Measurements from ENCODE around the gene OR7A5. TPM values are rescaled to one million over a fixed set of nuclear protein-coding genes. Genes with fewer than 3 reads are reported as not detected.

Gene OR7A5
- total RNA-seq, 1 donor from 2014 or later, result not detected

DNA sequence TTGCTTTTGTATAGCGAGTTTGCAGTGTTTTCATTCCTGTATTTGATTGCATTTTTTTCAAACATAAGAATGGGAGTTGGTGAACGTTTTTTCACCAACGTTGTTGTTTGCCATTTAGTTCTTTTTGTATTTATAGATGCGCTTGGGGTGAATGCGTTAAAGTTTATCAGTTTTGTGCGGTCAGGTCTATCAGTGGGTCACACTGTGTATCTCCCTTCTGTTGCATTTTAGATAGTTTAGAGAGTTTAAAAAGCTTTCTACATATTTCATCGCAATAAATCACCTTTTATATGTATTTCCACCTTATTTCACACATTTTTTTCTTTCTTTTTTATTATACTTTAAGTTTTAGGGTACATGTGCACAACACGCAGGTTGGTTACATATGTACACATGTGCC, 16.4 kb downstream of the OR7A5 start:
- TF ChIP-seq, protein P1, sequence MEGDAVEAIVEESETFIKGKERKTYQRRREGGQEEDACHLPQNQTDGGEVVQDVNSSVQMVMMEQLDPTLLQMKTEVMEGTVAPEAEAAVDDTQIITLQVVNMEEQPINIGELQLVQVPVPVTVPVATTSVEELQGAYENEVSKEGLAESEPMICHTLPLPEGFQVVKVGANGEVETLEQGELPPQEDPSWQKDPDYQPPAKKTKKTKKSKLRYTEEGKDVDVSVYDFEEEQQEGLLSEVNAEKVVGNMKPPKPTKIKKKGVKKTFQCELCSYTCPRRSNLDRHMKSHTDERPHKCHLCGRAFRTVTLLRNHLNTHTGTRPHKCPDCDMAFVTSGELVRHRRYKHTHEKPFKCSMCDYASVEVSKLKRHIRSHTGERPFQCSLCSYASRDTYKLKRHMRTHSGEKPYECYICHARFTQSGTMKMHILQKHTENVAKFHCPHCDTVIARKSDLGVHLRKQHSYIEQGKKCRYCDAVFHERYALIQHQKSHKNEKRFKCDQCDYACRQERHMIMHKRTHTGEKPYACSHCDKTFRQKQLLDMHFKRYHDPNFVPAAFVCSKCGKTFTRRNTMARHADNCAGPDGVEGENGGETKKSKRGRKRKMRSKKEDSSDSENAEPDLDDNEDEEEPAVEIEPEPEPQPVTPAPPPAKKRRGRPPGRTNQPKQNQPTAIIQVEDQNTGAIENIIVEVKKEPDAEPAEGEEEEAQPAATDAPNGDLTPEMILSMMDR (conservative IDR thresholded peaks at IDR 0.05), result no peak
- peaks cover 50% of the 10 kb centered on the region for H3K27me3 Mint-ChIP-seq (ENCODE audit: low read depth)
- H3K27ac Mint-ChIP-seq (ENCODE audit: unreplicated experiment), result no peak overlapping the region
- DNase-seq (ENCODE audit: low read depth, low spot score), result no peak
- H3K36me3 Mint-ChIP-seq (ENCODE audit: low read depth), result no peaks in the 10 kb centered on the region
- H3K4me3 Mint-ChIP-seq, result no peak overlapping the region
- no peaks in the 10 kb centered on the region for H3K9me3 Mint-ChIP-seq
- no peaks in the 10 kb centered on the region for H3K4me1 Mint-ChIP-seq

- Mint-ChIP-seq H3K27ac (ENCODE audit: unreplicated experiment) (no peak overlapping the region), H3K4me3 (no peak overlapping the region), H3K4me1 (no peaks in the 10 kb centered on the region), H3K36me3 (ENCODE audit: low read depth) (no peaks in the 10 kb centered on the region), H3K9me3 (no peaks in the 10 kb centered on the region), H3K27me3 (ENCODE audit: low read depth) (peaks cover 44% of the 10 kb centered on the region)
- no peak for DNase-seq (ENCODE audit: low read depth, low spot score)
- TF ChIP-seq, protein P1 (conservative IDR thresholded peaks at IDR 0.05), result no peak
Observed at GRCh38 chr19:14817052-14817451, 17.9 kb downstream of the OR7A5 start.

- Mint-ChIP-seq H3K4me1 (no peaks in the 10 kb centered on the region), H3K27ac (ENCODE audit: unreplicated experiment) (no peak overlapping the region), H3K36me3 (ENCODE audit: low read depth) (no peaks in the 10 kb centered on the region), H3K27me3 (ENCODE audit: low read depth) (peaks cover 36% of the 10 kb centered on the region), H3K4me3 (no peak overlapping the region), H3K9me3 (no peaks in the 10 kb centered on the region)
- TF ChIP-seq, protein P1 (conservative IDR thresholded peaks at IDR 0.05), result no peak
- no peak for DNase-seq (ENCODE audit: low read depth, low spot score)
Observed at GRCh38 chr19:14814982-14815652, 19.9 kb downstream of the OR7A5 start.

DNA sequence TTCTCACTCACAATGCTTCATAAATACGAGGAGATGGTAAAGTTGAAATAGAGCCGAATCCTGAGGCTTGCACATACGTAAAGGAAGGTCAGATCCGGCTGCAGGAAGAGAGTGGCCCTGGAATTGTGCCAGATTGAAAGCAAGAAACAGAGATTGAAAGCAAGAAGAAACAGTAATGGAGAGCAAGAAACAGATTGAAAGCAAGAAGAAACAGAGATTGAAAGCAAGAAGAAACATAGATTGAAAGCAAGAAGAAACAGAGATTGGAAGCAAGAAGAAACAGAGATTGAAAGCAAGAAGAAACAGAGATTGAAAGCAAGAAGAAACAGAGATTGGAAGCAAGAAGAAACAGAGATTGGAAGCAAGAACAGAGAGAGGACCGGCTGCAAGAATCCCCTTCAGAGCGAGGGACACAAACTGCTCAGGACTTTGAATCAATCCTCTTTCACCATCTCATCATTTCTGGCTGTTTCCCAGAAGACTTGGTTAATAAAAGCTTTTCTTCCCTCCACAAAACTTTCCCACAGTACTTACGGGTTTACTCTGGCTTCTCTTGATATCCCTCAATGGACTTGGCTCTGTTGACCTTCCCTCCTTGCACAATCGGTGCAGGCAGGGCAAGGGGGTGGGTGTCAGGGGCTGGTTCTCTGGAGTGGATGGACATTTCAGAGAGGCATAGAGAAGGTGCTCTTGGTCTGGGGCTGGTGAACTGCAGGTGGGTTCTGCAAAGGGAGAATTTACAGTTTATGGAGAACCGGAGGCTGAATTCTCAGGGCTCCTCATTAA, 25.5 kb downstream of the OR7A5 start:
- Mint-ChIP-seq H3K4me1 (no peaks in the 10 kb centered on the region), H3K36me3 (ENCODE audit: low read depth) (no peaks in the 10 kb centered on the region), H3K27me3 (ENCODE audit: low read depth) (peaks cover 50% of the 10 kb centered on the region), H3K4me3 (no peak overlapping the region), H3K27ac (ENCODE audit: unreplicated experiment) (no peak overlapping the region), H3K9me3 (no peaks in the 10 kb centered on the region)
- TF ChIP-seq, protein P1 (conservative IDR thresholded peaks at IDR 0.05), result no peak
- DNase-seq (ENCODE audit: low read depth, low spot score), result no peak

DNA sequence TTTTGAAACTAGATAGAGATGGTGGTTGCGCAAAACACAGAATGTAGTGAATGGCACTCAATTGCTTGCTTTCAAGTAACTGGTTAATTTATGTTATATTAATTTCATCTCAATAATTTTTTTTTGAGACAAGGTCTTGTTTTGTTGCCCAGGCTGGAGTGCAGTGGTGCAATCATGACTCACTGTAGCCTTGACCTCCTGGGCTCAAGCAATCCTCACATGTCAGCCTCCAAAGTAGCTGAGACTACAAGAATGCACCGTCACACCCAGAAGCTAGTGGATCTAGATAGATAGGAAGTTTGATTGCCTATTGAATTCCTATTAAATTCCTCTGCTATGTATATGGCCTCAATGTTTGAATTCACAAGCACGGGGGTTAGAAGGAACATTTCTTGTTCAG, 30.2 kb downstream of the OR7A5 start:
- no peak for DNase-seq (ENCODE audit: low read depth, low spot score)
- TF ChIP-seq, protein P1 (conservative IDR thresholded peaks at IDR 0.05), result no peak
- Mint-ChIP-seq H3K4me1 (no peaks in the 10 kb centered on the region), H3K4me3 (no peak overlapping the region), H3K27me3 (ENCODE audit: low read depth) (peaks cover 58% of the 10 kb centered on the region), H3K36me3 (ENCODE audit: low read depth) (no peaks in the 10 kb centered on the region), H3K27ac (ENCODE audit: unreplicated experiment) (no peak overlapping the region), H3K9me3 (no peaks in the 10 kb centered on the region)

Data from neural crest cell (in vitro differentiated cells).